ENCODE data around the gene PROSER3.
"Not testable (repeated sequence)": the region's sequence is repeated elsewhere in the genome, so short reads cannot be mapped to it uniquely, and the experiment has no call there.

Gene PROSER3

GRCh38 chr19:35722897-35723296, 35.1 kb upstream of the PROSER3 start:
- no peak for DNase-seq (ENCODE audit: low read depth)

- no peak for DNase-seq (ENCODE audit: low read depth)
Observed at GRCh38 chr19:35723671-35724070, 34.3 kb upstream of the PROSER3 start.

GRCh38 chr19:35724132-35724531, 33.8 kb upstream of the PROSER3 start:
- not testable (repeated sequence) for DNase-seq (ENCODE audit: low read depth)

GRCh38 chr19:35724560-35724959, 33.4 kb upstream of the PROSER3 start:
- no peak for DNase-seq (ENCODE audit: low read depth)

GRCh38 chr19:35725216-35725861, 32.6 kb upstream of the PROSER3 start:
- DNase-seq (ENCODE audit: low read depth), result no peak

- no peak for DNase-seq (ENCODE audit: low read depth)
Observed at GRCh38 chr19:35727053-35727955, 30.7 kb upstream of the PROSER3 start.

GRCh38 chr19:35727956-35728706, 29.8 kb upstream of the PROSER3 start:
- DNase-seq (ENCODE audit: low read depth), result no peak

GRCh38 chr19:35729021-35729420, 29.0 kb upstream of the PROSER3 start:
- DNase-seq (ENCODE audit: low read depth), result no peak

- DNase-seq (ENCODE audit: low read depth), result no peak
Observed at GRCh38 chr19:35729763-35730162, 28.2 kb upstream of the PROSER3 start.

GRCh38 chr19:35730326-35730725, 27.6 kb upstream of the PROSER3 start:
- DNase-seq (ENCODE audit: low read depth), result no peak

- no peak for DNase-seq (ENCODE audit: low read depth)
Observed at GRCh38 chr19:35731353-35731752, 26.6 kb upstream of the PROSER3 start.

- no peak for DNase-seq (ENCODE audit: low read depth)
Observed at GRCh38 chr19:35731779-35732405, 26.1 kb upstream of the PROSER3 start.

- DNase-seq (ENCODE audit: low read depth), result no peak
Observed at GRCh38 chr19:35732540-35733179, 25.3 kb upstream of the PROSER3 start.

- no peak for DNase-seq (ENCODE audit: low read depth)
Observed at GRCh38 chr19:35733180-35734125, 24.5 kb upstream of the PROSER3 start.

- DNase-seq (ENCODE audit: low read depth), result no peak
Observed at GRCh38 chr19:35734273-35734672, 23.7 kb upstream of the PROSER3 start.

GRCh38 chr19:35734889-35735288, 23.1 kb upstream of the PROSER3 start:
- no peak for DNase-seq (ENCODE audit: low read depth)

GRCh38 chr19:35736913-35737886, 20.8 kb upstream of the PROSER3 start:
- DNase-seq (ENCODE audit: low read depth), result no peak

- DNase-seq (ENCODE audit: low read depth), result no peak
Observed at GRCh38 chr19:35738021-35738886, 19.7 kb upstream of the PROSER3 start.

All from fibroblast of the conjunctiva (primary cell).